ENCODE measurements around the gene HPCAL4.

GRCh38 chr1:39659538-39659937 is 31.7 kb downstream of the HPCAL4 start:
- no peak for TF ChIP-seq CTCF (IDR thresholded peaks at IDR 0.05)
- TF ChIP-seq POLR2A (IDR thresholded peaks at IDR 0.05), result no peak
